Adrenal gland (tissue), 12 donors: Measurements from ENCODE around the gene FAN1. TPM values are rescaled to one million over a fixed set of nuclear protein-coding genes. Genes with fewer than 3 reads are reported as not detected.

ENCODE experiments used
- DNase-seq, 7 donors: peaks; one replicate each; pipeline ENCODE4 v3.0.0-alpha.2; 2019 to 2020
- H3K27ac ChIP-seq, 5 donors: fragments of 200-600 bp; sonication (generic) in 4 of 5; 1 replicate in 3 of 5; 2 replicates in 2 of 5; pipeline versions ENCODE4 v1.5.1 to v1.8.0; 2016 to 2020; ENCODE audit warnings: mild to moderate bottlenecking in 1 of 5
- H3K27me3 ChIP-seq: fragments of 200-600 bp; 2 replicates; pipeline ENCODE4 v1.8.0; 2021
- H3K36me3 ChIP-seq, 2 donors: fragments of 200-600 bp; replicated peaks in 1 of 2; 1 replicate in 1 of 2; 2 replicates in 1 of 2; pipeline versions ENCODE4 v1.5.1 to v1.8.0; 2018 to 2022
- H3K4me1 ChIP-seq, 2 donors: fragments of 200-600 bp; replicated peaks in 1 of 2; 1 replicate in 1 of 2; 2 replicates in 1 of 2; pipeline versions ENCODE4 v1.5.1 to v1.8.0; 2018 to 2021
- H3K4me3 ChIP-seq, 4 donors: fragments of 200-600 bp; sonication (generic) in 3 of 4; one replicate each; pipeline ENCODE4 v1.5.1; 2016 to 2018
- H3K9me3 ChIP-seq, 3 donors: fragments of 200-600 bp; sonication (generic) in 1 of 3; replicated peaks in 1 of 3; 1 replicate in 2 of 3; 2 replicates in 1 of 3; pipeline versions ENCODE4 v1.5.1 to v1.8.0; 2016 to 2021
- POLR2A ChIP-seq, 2 donors: fragments of 450-650 bp; IDR thresholded peaks; one replicate each; pipeline ENCODE4 v1.6.1; 2017; ENCODE audit warnings: antibody characterized with exemption in 2 of 2, mild to moderate bottlenecking in 2 of 2, moderate library complexity in 1 of 2
- WGBS, 4 donors: extraction: QIAGEN DNeasy Blood & Tissue Kit in 2 of 4; methylation state at CpG; one replicate each; pipeline versions ENCODE4 v1.1.5 to v1.1.7; 2013 to 2017; 5-methylcytosine and 5-hydroxymethylcytosine counted together
- intact Hi-C, 2 donors: fragments of 100-400 bp; cut with DNase I; formaldehyde crosslinking; loops; one replicate each; pipeline versions ENCODE4 v1.14.1 to v1.15.0; 2022 to 2023
- polyA plus RNA-seq, 3 donors: library from polyadenylated mRNA; stranded (reverse); fragments of 200-250 nt in 2 of 3; fragments of 350-450 nt in 1 of 3; fragmentation: Illumina TruSeq in 1 of 3; extraction: RNeasy Lipid Tissue Mini Kit (QIAGEN cat#74804) in 1 of 3; gene quantifications; one replicate each; pipeline ENCODE4 v1.2.3, GENCODE V29; 2013 to 2014
- total RNA-seq, 9 donors: library from RNA; depleted of rRNA in 4 of 9; stranded (reverse); fragments of >200 nt in 4 of 9; fragments of 120-200 nt in 1 of 9; fragmentation: NEBNext Ultra II Directional in 1 of 9; extraction: Animal tissue kit (Norgen Biotek cat#: 25700) in 1 of 9; gene quantifications; one replicate each; pipeline versions ENCODE4 v1.1.0 to v1.2.4, GENCODE V29; 2013 to 2023
- TF ChIP-seq, protein P1 (sequence below), 6 experiments: fragments of 450-650 bp in 4 of 6; fragments of 200-600 bp in 2 of 6; sonication (generic) in 1 of 6; IDR thresholded peaks; 1 replicate in 5 of 6; 2 replicates in 1 of 6; pipeline versions ENCODE4 v1.5.1 to v1.8.0; 2016 to 2021; ENCODE audit warnings: antibody characterized with exemption in 6 of 6, mild to moderate bottlenecking in 2 of 6, moderate library complexity in 1 of 6
- donor health status: healthy with polysubstance abuse.
- donor health status: Bipolar disorder and iron deficiency.
- donor health status: DM: yes; HTN: yes; CAD: no.
- donor health status: DM: no; HTN: no; CAD: no.
- donor health status: DM: no; HTN: no; CAD: no.
- donor health status: DM: yes; HTN: yes; CAD: no.

The FAN1 gene
- total and polyA plus RNA-seq, 12 donors: 5.7 to 30.0 (median 18.2) TPM

DNA sequence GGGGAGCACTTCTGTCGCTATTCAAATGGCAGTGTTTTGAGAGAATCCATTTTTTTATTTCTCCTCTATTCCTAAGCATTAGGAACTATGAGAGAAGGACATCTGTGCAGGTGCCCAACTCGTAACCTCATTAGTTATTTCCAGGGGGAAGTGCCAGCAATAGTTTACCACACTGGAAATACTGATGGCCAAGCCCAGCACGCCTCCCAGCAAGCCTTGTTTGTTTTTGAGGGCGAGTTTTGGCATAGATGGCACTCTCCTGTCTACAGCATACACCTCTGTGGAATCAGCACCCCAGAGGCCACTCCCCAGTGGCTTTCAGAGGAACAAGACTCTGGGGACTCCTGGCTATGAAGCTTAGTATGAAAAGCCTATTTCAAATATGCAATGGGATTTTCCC is 36.6 kb downstream of the FAN1 start:
- no peaks in the 10 kb centered on the region for H3K4me1 ChIP-seq
- no peaks in the 10 kb centered on the region for H3K27me3 ChIP-seq
- 85 to 91% (median 87%) methylated on average over 4 of the region's 4 CpGs for WGBS, 4 donors
- H3K36me3 ChIP-seq: peaks cover 0 to 73% of the 10 kb centered on the region in 2 donors
- no peak for TF ChIP-seq POLR2A (IDR thresholded peaks at IDR 0.05)
- TF ChIP-seq, protein P1, sequence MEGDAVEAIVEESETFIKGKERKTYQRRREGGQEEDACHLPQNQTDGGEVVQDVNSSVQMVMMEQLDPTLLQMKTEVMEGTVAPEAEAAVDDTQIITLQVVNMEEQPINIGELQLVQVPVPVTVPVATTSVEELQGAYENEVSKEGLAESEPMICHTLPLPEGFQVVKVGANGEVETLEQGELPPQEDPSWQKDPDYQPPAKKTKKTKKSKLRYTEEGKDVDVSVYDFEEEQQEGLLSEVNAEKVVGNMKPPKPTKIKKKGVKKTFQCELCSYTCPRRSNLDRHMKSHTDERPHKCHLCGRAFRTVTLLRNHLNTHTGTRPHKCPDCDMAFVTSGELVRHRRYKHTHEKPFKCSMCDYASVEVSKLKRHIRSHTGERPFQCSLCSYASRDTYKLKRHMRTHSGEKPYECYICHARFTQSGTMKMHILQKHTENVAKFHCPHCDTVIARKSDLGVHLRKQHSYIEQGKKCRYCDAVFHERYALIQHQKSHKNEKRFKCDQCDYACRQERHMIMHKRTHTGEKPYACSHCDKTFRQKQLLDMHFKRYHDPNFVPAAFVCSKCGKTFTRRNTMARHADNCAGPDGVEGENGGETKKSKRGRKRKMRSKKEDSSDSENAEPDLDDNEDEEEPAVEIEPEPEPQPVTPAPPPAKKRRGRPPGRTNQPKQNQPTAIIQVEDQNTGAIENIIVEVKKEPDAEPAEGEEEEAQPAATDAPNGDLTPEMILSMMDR (IDR thresholded peaks at IDR 0.05): no peak
- H3K27ac ChIP-seq: no peak overlapping the region
- DNase-seq: no peak
- H3K9me3 ChIP-seq: no peaks in the 10 kb centered on the region
- H3K4me3 ChIP-seq: no peak overlapping the region
- intact Hi-C loops: loop anchor here in 1 of 2 donors (10.0 kb wide), 1 partner anchor 64 kb away; no protein-coding TSS in a partner anchor

GRCh38 chr15:30941520-30941919 is 37.8 kb downstream of the FAN1 start:
- no peak for TF ChIP-seq POLR2A (IDR thresholded peaks at IDR 0.05)
- TF ChIP-seq, protein P1 (IDR thresholded peaks at IDR 0.05): no peak
- Histone ChIP-seq H3K4me3 (no peak overlapping the region), H3K9me3 (no peaks in the 10 kb centered on the region), H3K36me3 (peaks cover 0 to 76% of the 10 kb centered on the region in 2 donors), H3K27ac (no peak overlapping the region), H3K27me3 (no peaks in the 10 kb centered on the region), H3K4me1 (no peaks in the 10 kb centered on the region)
- intact Hi-C loops: loop anchor here in 1 of 2 donors (10.0 kb wide), 1 partner anchor 63 kb away; no protein-coding TSS in a partner anchor
- 90 to 95% (median 92%) methylated on average over 13 to 15 of the region's 15 CpGs for WGBS, 4 donors
- no peak for DNase-seq

- no peak for DNase-seq
- Histone ChIP-seq H3K4me3 (no peak overlapping the region), H3K9me3 (no peaks in the 10 kb centered on the region), H3K4me1 (no peaks in the 10 kb centered on the region), H3K36me3 (peaks cover 0 to 71% of the 10 kb centered on the region in 2 donors), H3K27ac (no peak overlapping the region), H3K27me3 (no peaks in the 10 kb centered on the region)
- TF ChIP-seq, protein P1 (IDR thresholded peaks at IDR 0.05): no peak
- TF ChIP-seq POLR2A (IDR thresholded peaks at IDR 0.05): no peak
- 87 to 93% (median 89%) methylated on average over 8 of the region's 8 CpGs for WGBS, 4 donors
- intact Hi-C loops: loop anchor here in 1 of 2 donors (10.0 kb wide), 1 partner anchor 61 kb away; no protein-coding TSS in a partner anchor
Observed at GRCh38 chr15:30943654-30944335, 40.1 kb downstream of the FAN1 start.

- H3K4me3 ChIP-seq: no peak overlapping the region
Observed at GRCh38 chr15:30953183-30953582, 49.5 kb downstream of the FAN1 start.

More at GRCh38 chr15:30953183-30953582, 49.5 kb downstream of the FAN1 start:
- no peaks in the 10 kb centered on the region for H3K9me3 ChIP-seq
- intact Hi-C loops: no loop called here
- H3K27ac ChIP-seq: no peak overlapping the region
- no peaks in the 10 kb centered on the region for H3K4me1 ChIP-seq
- WGBS, 4 donors: 89 to 95% (median 93%) methylated on average over 7 of the region's 7 CpGs
- peaks cover 0 to 74% of the 10 kb centered on the region in 2 donors for H3K36me3 ChIP-seq
- no peaks in the 10 kb centered on the region for H3K27me3 ChIP-seq
- no peak for DNase-seq
- TF ChIP-seq POLR2A (IDR thresholded peaks at IDR 0.05): no peak
- TF ChIP-seq, protein P1 (IDR thresholded peaks at IDR 0.05): no peak
